HepG2 (cell line): ENCODE results near the gene NAGS. TPM values are rescaled to one million over a fixed set of nuclear protein-coding genes. Genes with fewer than 3 reads are reported as not detected.
A peak's percentile ranks its signal among the peaks of the same experiment; 100 is the strongest.

Experiments
- DDIT3 ChIP-seq: sonication (generic); formaldehyde crosslinking; IDR thresholded peaks from 2 replicates; pipeline ENCODE4 v1.4.0; 2020; ENCODE audit warnings: mild to moderate bottlenecking, missing genetic modification reagents
- GPBP1L1 ChIP-seq: sonication (generic); formaldehyde crosslinking; IDR thresholded peaks from 2 replicates; pipeline ENCODE4 v1.5.0; 2020; ENCODE audit warnings: mild to moderate bottlenecking, missing genetic modification reagents
- PHF8 ChIP-seq: sonication (generic); formaldehyde crosslinking; IDR thresholded peaks from 2 replicates; pipeline ENCODE4 v1.5.0; 2020; ENCODE audit warnings: missing genetic modification reagents
- SNRNP70 ChIP-seq: fragments of 200-400 bp; formaldehyde crosslinking; IDR thresholded peaks from 2 replicates; pipeline ENCODE4 v1.6.1; 2017; ENCODE audit warnings: mild to moderate bottlenecking, low read depth, low read length, moderate library complexity
- TBX3 ChIP-seq: fragments of 450-650 bp; IDR thresholded peaks from 2 replicates; pipeline ENCODE4 v1.6.1; 2017; ENCODE audit warnings: antibody characterized with exemption, mild to moderate bottlenecking, inconsistent platforms, borderline replicate concordance
- ZBTB37 ChIP-seq: sonication (generic); formaldehyde crosslinking; IDR thresholded peaks from 2 replicates; pipeline ENCODE4 v1.4.0; 2020; ENCODE audit warnings: mild to moderate bottlenecking, missing genetic modification reagents
- ZBTB40 ChIP-seq, 2 experiments: fragments of 450-650 bp in 1 of 2; sonication (generic) in 1 of 2; formaldehyde crosslinking in 1 of 2; IDR thresholded peaks; 2 replicates each; pipeline versions ENCODE4 v1.6.1 to v1.8.0; 2016 to 2022; ENCODE audit warnings: antibody characterized with exemption in 1 of 2, mild to moderate bottlenecking in 1 of 2, missing genetic modification reagents in 1 of 2
- ZNF430 ChIP-seq: sonication (generic); formaldehyde crosslinking; IDR thresholded peaks from 2 replicates; pipeline ENCODE4 v1.9.0; 2021; ENCODE audit warnings: mild to moderate bottlenecking, missing genetic modification reagents
- ZNF460 ChIP-seq: sonication (generic); formaldehyde crosslinking; IDR thresholded peaks from 2 replicates; pipeline ENCODE4 v1.5.1; 2020; ENCODE audit warnings: missing genetic modification reagents, mild to moderate bottlenecking, borderline replicate concordance
- ZNF639 ChIP-seq: conservative IDR thresholded peaks from 2 replicates; pipeline ENCODE4 v1.6.1; 2018; ENCODE audit warnings: missing genetic modification reagents
- ZSCAN5A ChIP-seq: sonication (generic); formaldehyde crosslinking; IDR thresholded peaks from 2 replicates; pipeline ENCODE4 v1.8.0; 2022; ENCODE audit warnings: mild to moderate bottlenecking, missing genetic modification reagents, borderline replicate concordance
- polyA plus RNA-seq, 8 experiments: library from polyadenylated mRNA; depleted of rRNA in 3 of 8; stranded (reverse) in 7 of 8; unstranded in 1 of 8; fragments of >200 nt; fragmentation: Illumina TruSeq in 4 of 8; extraction: Trizol in 4 of 8; gene quantifications; 2 replicates each; pipeline versions ENCODE4 v1.2.1 to v1.2.3, GENCODE V29; 2011 to 2016; ENCODE audit warnings: low read depth in 4 of 8, missing spikeins in 1 of 8, mixed read lengths in 1 of 8; ENCODE audit not compliant: insufficient read depth in 1 of 8
- total RNA-seq, 5 experiments: library from RNA; depleted of rRNA; stranded (reverse); fragments of >200 nt; fragmentation: Illumina TruSeq; extraction: Trizol; gene quantifications; 2 replicates each; pipeline ENCODE4 v1.2.3, GENCODE V29; 2016; ENCODE audit warnings: low read depth in 1 of 5

Gene NAGS
- total and polyA plus RNA-seq, 2 of the 13 experiments (the other 11 are each of a cell fraction or from before 2014, with no cell fraction given) = 4.3 to 5.1 TPM

- no peak for TF ChIP-seq GPBP1L1
- no peak for TF ChIP-seq SNRNP70
- no peak for TF ChIP-seq ZBTB40 (IDR thresholded peaks at IDR 0.05)
- TF ChIP-seq ZBTB40 (CRISPR knock-in tag; IDR thresholded peaks at IDR 0.05) = peak; percentile 91
- peak; percentile 82; the same call in 1 of the 2 replicates for TF ChIP-seq TBX3
- peak; percentile 69 for TF ChIP-seq PHF8
- TF ChIP-seq DDIT3 (CRISPR knock-in tag) = no peak
- peak; percentile 91 for TF ChIP-seq ZNF639
- peak; percentile 72; the same call in 1 of the 2 replicates for TF ChIP-seq ZNF460
- peak; percentile 96 for TF ChIP-seq ZNF430 (CRISPR knock-in tag)
- TF ChIP-seq ZSCAN5A = peak; percentile 74; the same call in 1 of the 2 replicates
- TF ChIP-seq ZBTB37 (CRISPR knock-in tag) = no peak; the same call in 1 of the 2 replicates
Observed at GRCh38 chr17:43983515-43984411, 20.7 kb upstream of the NAGS start (continued).
